GM18526 (cell line): ENCODE measurements around the gene NUMB.

ENCODE experiments used
- POLR2A ChIP-seq: IDR thresholded peaks from 3 replicates; pipeline ENCODE4 v1.6.1; 2011; ENCODE audit not compliant: insufficient read length; ENCODE audit errors: extremely low read depth

NUMB gene

GRCh38 chr14:73452341-73453186, 5.8 kb downstream of the NUMB start:
- no peak for TF ChIP-seq POLR2A

GRCh38 chr14:73443758-73444157, 14.6 kb downstream of the NUMB start:
- TF ChIP-seq POLR2A: no peak

GRCh38 chr14:73441286-73441685, 17.1 kb downstream of the NUMB start:
- TF ChIP-seq POLR2A: no peak

GRCh38 chr14:73438993-73439392, 19.4 kb downstream of the NUMB start:
- TF ChIP-seq POLR2A: no peak

GRCh38 chr14:73437206-73437605, 21.1 kb downstream of the NUMB start:
- no peak for TF ChIP-seq POLR2A

- TF ChIP-seq POLR2A: no peak
These were observed 26.2 kb downstream of the NUMB start for GRCh38 chr14:73432124-73432523.

GRCh38 chr14:73428353-73428824, 30.0 kb downstream of the NUMB start:
- TF ChIP-seq POLR2A: no peak

GRCh38 chr14:73427516-73428264, 30.7 kb downstream of the NUMB start:
- no peak for TF ChIP-seq POLR2A

- no peak for TF ChIP-seq POLR2A
These were observed 31.5 kb downstream of the NUMB start for GRCh38 chr14:73426877-73427276.

- TF ChIP-seq POLR2A: no peak
These were observed 33.9 kb downstream of the NUMB start for GRCh38 chr14:73424453-73424852.

GRCh38 chr14:73422515-73422914, 35.8 kb downstream of the NUMB start:
- TF ChIP-seq POLR2A: no peak

GRCh38 chr14:73418227-73418626, 40.1 kb downstream of the NUMB start:
- no peak for TF ChIP-seq POLR2A

- TF ChIP-seq POLR2A: no peak
These were observed 55.1 kb downstream of the NUMB start for GRCh38 chr14:73403181-73403752.

GRCh38 chr14:73402579-73402978, 55.8 kb downstream of the NUMB start:
- TF ChIP-seq POLR2A: no peak

GRCh38 chr14:73397810-73398209, 60.5 kb downstream of the NUMB start:
- no peak for TF ChIP-seq POLR2A

GRCh38 chr14:73394317-73394716, 64.0 kb downstream of the NUMB start:
- no peak for TF ChIP-seq POLR2A
